Measurements from ENCODE around the gene CCDC85A.

Gene CCDC85A

DNA sequence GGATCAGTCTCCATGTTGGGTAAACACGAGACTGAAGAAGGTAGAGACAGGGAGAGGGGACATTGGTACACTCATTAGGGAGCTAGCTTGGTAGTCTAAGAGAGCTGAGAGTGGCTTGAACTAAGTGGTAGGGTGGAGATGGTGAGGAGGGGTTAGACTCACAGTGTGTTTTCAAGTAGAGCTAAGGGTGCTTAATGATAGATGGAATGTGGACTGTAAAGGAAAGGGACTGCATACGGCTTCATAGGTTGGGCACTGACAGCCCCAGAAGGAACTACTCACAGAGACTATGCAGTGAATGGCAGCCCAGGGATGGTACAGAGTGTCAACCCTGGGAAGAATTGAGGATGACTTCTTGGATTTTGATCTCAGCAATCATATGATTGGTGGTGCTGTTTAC is 178.1 kb downstream of the CCDC85A start:
- DNase-seq (ENCODE audit: low read depth, low spot score): no peak

DNA sequence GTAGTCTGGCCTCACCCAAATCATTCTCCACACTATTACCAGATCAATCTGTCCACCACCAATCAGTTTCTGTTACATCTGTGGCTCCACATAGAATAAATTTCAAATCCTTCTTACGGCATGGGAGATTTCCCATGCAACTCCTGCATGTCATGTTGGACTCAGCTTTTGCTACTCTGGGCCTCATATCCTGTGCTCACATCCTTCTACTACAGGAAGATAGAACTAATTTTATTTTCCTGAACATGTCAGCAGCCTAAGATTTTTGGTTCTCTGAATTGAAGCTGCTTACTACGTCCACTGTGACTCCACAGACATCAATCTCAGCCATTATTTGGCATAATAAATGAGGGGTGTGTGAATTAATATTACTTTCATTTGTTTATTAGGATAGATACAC is 181.1 kb downstream of the CCDC85A start:
- no peak for DNase-seq (ENCODE audit: low read depth, low spot score)

DNA sequence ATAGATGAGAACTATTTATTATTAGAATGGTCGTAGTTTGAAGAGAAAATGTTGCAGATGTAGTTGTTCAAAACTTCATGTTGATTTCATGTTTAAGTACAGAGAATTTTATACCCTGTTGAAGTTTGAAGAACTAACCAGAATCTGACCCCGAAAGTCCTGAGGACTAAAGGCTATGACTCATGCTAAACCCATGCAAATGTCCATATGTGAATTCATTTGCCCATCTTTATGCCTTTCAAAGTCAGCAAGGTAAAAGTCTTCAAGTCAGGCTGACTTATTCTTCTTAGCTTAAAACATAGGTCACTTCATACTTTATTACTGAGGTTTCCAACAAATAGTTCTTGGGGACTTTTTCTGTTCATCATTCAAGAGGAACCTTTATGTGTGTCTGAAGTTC is 185.5 kb downstream of the CCDC85A start:
- no peak for DNase-seq (ENCODE audit: low read depth, low spot score)

DNA sequence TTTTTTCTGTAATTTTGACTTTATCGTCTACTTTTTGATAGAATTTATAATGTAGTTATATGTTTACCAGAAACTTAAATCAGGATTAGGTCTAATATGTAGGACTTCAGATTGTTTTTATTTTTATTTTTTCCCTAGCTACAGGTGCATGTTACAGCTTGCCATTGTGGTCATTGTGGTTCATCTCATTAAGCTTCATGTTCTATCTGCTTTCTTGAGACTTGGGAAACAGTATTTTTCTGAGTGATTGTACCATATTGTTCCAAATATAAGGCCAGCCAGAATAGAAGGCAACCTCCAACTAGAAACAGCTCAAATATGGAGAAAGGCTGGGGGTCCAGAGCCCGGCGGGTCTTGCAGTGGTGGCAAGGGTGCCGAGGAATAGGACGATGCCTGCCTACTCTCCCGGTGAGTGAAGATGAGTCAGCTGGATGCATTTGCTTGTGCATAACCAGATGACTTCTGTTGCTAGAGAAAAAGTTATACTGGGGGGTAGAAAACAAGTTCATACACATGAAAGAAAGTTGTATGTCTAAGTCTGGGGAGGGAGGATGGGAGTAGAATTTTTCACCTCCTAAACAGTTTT is 188.4 kb downstream of the CCDC85A start:
- DNase-seq (ENCODE audit: low read depth, low spot score): no peak

DNA sequence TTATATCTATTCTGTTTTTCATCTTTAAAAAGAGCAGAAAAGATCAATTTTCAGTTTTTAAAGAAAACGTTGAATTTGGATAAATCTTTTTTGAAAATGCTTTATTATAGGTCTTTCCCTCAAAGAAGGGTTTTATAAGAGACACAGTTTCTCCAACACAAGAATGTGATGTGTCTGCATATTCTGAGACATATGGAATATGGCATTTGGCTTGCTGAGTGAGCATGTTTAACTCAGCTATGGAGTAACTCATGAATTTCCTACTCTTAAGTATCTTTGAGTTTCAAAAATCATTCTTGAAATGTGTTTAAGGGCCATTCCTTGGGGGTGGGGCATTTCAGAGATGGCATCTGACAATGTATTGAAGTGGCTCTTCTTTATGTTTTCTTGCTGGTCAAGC is 191.5 kb downstream of the CCDC85A start:
- no peak for DNase-seq (ENCODE audit: low read depth, low spot score)

DNA sequence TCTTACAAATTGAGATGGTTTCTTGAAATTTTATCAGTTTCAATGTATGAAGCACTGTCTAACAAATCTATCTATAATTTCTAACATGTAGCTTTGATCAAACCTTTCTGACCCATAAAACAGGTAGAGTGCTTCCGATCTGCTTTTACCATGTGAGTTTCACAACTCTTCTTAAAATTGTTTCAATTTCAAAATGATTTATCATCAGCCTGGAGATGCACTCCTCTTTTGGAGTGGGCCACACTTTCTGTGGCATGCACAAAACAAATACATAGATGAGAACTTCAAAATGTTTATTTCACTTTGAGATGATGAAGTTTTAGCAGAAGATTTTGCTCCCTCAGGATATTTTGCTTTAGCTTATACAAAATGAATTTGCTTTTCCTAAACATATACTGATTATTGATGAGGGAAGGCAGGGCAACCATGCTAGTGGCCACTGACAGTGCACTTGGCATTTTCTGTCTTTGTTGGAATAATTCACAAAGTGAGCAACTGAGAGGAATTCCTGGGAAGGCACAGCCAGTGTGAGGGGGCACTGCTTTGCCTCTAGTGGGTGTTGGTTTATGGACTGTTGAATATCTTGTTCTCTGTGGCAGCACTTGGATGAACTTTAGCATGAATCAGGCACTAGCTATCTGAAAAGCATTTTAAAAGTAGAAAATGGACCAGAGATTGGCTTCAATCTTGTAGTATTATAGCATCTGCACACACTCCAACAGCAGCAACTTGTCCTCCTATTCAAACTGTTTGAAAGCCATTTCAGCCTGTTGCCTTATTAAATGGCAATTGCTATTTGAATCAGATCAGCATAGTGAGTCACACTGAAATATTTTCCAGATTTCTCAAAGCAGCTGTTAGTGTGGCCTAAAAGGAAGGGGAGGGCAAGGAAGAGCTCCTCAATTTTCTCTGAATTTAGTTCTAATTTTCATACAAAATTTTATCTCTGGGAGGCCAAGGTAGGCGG is 193.2 kb downstream of the CCDC85A start:
- no peak for DNase-seq (ENCODE audit: low read depth, low spot score)

DNA sequence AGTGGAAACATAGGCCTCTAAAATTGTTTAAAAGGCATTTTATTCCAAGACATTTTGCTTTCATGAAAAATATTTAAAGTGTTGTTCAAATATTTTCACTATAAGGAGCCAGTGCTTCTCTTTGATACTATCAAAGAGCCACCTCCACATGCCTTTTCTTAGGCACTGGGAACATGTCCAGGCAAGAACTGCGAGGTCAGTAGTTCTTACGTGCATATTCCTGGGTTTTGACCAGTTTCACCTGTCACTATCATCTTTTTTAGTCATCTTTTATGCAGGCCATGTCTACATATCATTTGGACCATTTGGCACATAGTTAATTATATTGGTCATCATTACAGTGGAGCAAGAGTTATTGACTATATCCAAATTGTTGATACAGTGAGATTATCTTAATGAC is 195.3 kb downstream of the CCDC85A start:
- DNase-seq (ENCODE audit: low read depth, low spot score): no peak

DNA sequence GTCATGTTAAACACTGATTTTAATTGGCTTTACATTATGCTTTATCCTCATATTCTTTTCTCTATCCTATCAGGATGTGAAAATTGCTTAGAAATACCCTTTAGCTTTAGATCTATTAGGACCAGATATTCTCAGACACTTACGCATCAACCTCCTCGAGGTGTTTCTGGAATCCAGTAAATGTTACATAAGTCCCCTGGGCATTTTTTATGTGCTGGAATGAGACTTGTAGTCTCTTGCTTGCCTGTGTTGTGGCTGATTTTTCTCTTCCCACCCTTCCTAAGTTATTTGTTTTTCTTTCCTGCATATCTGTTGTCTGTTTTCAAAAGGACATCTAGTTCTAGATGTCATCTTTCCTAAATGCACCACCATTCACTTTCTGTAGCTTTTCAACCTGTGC is 197.1 kb downstream of the CCDC85A start:
- no peak for DNase-seq (ENCODE audit: low read depth, low spot score)

DNA sequence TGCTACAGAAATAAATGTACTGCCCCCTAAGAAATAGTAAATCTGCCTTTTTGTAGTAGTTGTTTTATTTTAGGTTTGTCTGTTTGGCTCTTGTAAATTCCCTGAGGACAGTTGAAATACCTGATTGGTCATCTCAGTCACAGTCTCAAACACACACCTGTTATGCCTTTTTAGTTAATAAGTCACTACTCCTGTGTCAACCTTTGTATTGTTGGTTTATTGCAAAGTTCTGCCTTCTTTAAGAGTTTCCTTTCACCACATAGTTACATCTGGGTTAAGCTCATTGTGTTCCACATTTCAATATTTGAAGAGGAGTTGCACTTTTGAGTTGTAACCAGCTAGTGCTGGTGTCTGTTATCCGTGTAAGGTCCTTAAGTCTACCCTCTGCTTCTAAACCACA is 198.7 kb downstream of the CCDC85A start:
- no peak for DNase-seq (ENCODE audit: low read depth, low spot score)

DNA sequence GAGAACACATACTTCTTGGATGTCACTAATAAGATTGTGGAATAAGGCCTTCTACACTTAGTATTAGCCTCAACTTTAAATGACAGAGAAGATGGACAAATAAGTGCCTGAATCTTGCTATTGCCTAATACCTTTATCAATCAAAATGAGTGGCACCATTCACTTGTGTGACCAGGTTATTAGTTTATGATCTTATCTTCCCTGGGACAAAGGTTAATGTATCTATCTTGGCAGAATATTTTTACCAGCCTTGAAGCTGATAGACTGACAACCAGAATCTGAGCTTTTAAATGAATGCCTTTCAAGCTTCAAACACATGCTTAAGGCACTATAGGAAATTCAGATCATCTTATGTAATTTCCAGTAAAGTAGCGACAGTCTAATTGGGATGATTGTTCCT is 202.9 kb downstream of the CCDC85A start:
- DNase-seq (ENCODE audit: low read depth, low spot score): no peak

DNA sequence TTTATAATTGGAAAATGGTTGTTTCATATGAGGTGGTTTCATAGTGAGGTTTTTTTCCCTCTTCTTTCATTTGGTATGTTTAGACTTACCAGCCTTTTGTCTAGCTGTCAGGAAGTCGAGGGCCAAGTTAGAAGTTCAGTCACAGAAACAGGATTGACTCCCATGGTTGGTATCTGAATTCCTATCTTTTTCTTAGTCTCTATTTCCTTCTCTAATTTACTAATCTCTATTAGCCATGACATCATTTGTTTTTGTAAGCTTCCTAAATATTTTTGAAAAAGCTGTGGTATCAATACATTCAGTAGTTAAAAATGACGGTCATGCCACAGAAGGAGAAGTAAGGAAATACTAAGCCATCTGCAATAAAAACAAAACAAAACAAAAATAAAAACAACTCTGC is 206.9 kb downstream of the CCDC85A start:
- no peak for DNase-seq (ENCODE audit: low read depth, low spot score)

DNA sequence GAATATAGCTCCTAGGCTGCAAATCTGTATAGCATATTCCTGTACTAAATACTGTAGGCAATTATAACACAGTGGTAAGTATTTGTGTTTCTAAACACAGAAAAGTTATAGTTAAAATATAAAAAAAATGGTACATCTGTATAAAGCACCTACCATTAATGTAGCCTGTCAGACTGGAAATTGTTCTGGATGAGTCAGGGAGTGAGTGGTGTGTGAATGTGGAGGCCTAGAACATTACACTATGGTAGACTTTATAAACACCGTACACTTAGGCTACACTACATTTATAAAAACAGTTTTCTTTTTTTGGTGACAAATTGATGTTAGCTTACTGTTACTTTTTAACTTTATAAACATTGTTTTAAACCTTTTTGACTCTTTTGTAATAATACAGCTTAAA is 226.3 kb downstream of the CCDC85A start:
- no peak for DNase-seq (ENCODE audit: low read depth, low spot score)

DNA sequence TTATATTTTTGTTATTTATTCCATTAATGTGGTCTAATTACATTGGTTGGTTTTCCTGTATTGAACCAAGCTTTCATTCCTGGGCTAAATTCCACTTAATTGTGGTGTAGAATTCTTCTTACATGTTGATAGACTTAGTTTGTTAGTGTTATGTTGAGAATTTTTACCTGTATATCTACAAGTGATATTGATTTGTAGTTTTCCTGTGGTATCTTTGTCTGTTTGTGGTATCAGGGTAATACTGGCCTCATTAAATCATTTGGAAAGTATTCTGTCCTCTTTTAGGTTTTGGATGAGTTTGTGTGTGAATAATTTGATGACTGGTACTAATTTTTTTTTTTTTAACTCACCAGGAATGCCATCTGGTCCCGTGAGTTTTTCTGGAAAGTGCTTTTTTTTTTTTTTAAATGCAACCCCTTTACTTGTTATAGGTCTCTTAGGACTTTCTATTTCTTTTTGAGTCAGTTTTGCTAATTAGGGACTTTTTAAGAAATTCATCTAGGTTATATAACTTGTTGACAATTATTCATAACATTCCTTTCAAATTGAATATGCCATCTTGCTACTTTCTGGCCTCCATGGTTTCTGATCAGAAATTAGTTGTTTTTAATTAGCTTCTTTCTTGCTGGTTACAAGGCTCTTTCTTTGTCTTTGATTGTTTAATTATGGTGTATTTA is 232.8 kb downstream of the CCDC85A start:
- DNase-seq (ENCODE audit: low read depth, low spot score): no peak
